ENCODE measurements around the gene PRDM16.

The PRDM16 gene

DNA sequence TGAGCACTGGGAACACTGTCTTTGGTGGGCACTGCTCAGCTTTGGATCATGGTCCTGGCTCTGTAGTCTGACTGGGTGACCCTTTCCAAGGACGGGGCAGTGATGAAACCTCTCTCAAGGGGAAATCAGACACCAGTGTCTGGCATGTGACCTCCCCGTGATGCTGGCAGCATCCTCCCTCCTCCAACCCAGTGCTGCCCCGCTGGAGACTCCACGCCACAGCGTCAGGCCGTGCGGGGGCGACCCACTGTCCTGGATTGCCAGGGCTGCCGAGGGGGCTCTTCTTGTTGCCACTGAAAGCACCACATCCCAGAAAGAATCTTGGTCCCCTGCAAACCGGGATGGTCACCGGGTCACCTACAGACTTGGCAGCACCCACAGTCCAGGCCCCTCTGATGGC lies 239.1 kb downstream of the PRDM16 start:
- no peak overlapping the region for H3K4me3 ChIP-seq (replicated peaks; ENCODE audit: low read depth, low read length)
- H3K27me3 ChIP-seq (replicated peaks; ENCODE audit: control insufficient read depth, insufficient read depth, low read length) = no peaks in the 10 kb centered on the region
- DNase-seq (ENCODE audit: extremely low read depth, insufficient read length) = no peak
- no peak for TF ChIP-seq CTCF (IDR thresholded peaks at IDR 0.05; ENCODE audit: insufficient read depth, low read length, poor library complexity, severe bottlenecking)
- no peaks in the 10 kb centered on the region for H3K36me3 ChIP-seq (ENCODE audit: control insufficient read depth, insufficient read depth, low read length)

GRCh38 chr1:3310718-3311400 lies 241.9 kb downstream of the PRDM16 start:
- no peak for TF ChIP-seq CTCF (IDR thresholded peaks at IDR 0.05; ENCODE audit: insufficient read depth, low read length, poor library complexity, severe bottlenecking)
- Histone ChIP-seq H3K27me3 (replicated peaks; ENCODE audit: control insufficient read depth, insufficient read depth, low read length) (no peaks in the 10 kb centered on the region), H3K36me3 (ENCODE audit: control insufficient read depth, insufficient read depth, low read length) (no peaks in the 10 kb centered on the region), H3K4me3 (replicated peaks; ENCODE audit: low read depth, low read length) (no peak overlapping the region)
- no peak for DNase-seq (ENCODE audit: extremely low read depth, insufficient read length)

- Histone ChIP-seq H3K36me3 (ENCODE audit: control insufficient read depth, insufficient read depth, low read length) (no peaks in the 10 kb centered on the region), H3K27me3 (replicated peaks; ENCODE audit: control insufficient read depth, insufficient read depth, low read length) (no peaks in the 10 kb centered on the region), H3K4me3 (replicated peaks; ENCODE audit: low read depth, low read length) (no peak overlapping the region)
- no peak for DNase-seq (ENCODE audit: extremely low read depth, insufficient read length)
- no peak for TF ChIP-seq CTCF (IDR thresholded peaks at IDR 0.05; ENCODE audit: insufficient read depth, low read length, poor library complexity, severe bottlenecking)
Observed at GRCh38 chr1:3311711-3312110, 242.7 kb downstream of the PRDM16 start.

- no peak for DNase-seq (ENCODE audit: extremely low read depth, insufficient read length)
- TF ChIP-seq CTCF (IDR thresholded peaks at IDR 0.05; ENCODE audit: insufficient read depth, low read length, poor library complexity, severe bottlenecking) = no peak
- no peaks in the 10 kb centered on the region for H3K27me3 ChIP-seq (replicated peaks; ENCODE audit: control insufficient read depth, insufficient read depth, low read length)
- H3K4me3 ChIP-seq (replicated peaks; ENCODE audit: low read depth, low read length) = no peak overlapping the region
- H3K36me3 ChIP-seq (ENCODE audit: control insufficient read depth, insufficient read depth, low read length) = no peaks in the 10 kb centered on the region
Observed at GRCh38 chr1:3312310-3312897, 243.4 kb downstream of the PRDM16 start.

GRCh38 chr1:3312898-3313575 lies 244.0 kb downstream of the PRDM16 start:
- no peaks in the 10 kb centered on the region for H3K27me3 ChIP-seq (replicated peaks; ENCODE audit: control insufficient read depth, insufficient read depth, low read length)
- no peaks in the 10 kb centered on the region for H3K36me3 ChIP-seq (ENCODE audit: control insufficient read depth, insufficient read depth, low read length)
- no peak for TF ChIP-seq CTCF (IDR thresholded peaks at IDR 0.05; ENCODE audit: insufficient read depth, low read length, poor library complexity, severe bottlenecking)
- DNase-seq (ENCODE audit: extremely low read depth, insufficient read length) = no peak
- no peak overlapping the region for H3K4me3 ChIP-seq (replicated peaks; ENCODE audit: low read depth, low read length)

Measured in GM06990 (cell line).